ENCODE data around the gene SLC6A4.

SLC6A4 gene

GRCh38 chr17:30225919-30226553, 9.5 kb downstream of the SLC6A4 start:
- no peak for TF ChIP-seq POLR2AphosphoS5 (IDR thresholded peaks at IDR 0.05; ENCODE audit: low read depth, low read length)
- TF ChIP-seq REST (IDR thresholded peaks at IDR 0.05; ENCODE audit: insufficient read depth in 1 of 2, low read depth in 2 of 2, low read length in 2 of 2) = no peak
- TF ChIP-seq FOXP2 (optimal IDR thresholded peaks at IDR 0.05; ENCODE audit: borderline replicate concordance, extremely low read depth, extremely low read length, insufficient read depth) = no peak
- TF ChIP-seq TAF1 (IDR thresholded peaks at IDR 0.05; ENCODE audit: borderline replicate concordance, insufficient read depth, low read length) = no peak
- no peak for TF ChIP-seq SIN3A (IDR thresholded peaks at IDR 0.05; ENCODE audit: borderline replicate concordance, insufficient read depth, low read length)

- TF ChIP-seq SIN3A (IDR thresholded peaks at IDR 0.05; ENCODE audit: borderline replicate concordance, insufficient read depth, low read length) (no peak), REST (IDR thresholded peaks at IDR 0.05; ENCODE audit: insufficient read depth in 1 of 2, low read depth in 2 of 2, low read length in 2 of 2) (no peak), POLR2AphosphoS5 (IDR thresholded peaks at IDR 0.05; ENCODE audit: low read depth, low read length) (no peak), TAF1 (IDR thresholded peaks at IDR 0.05; ENCODE audit: borderline replicate concordance, insufficient read depth, low read length) (no peak), FOXP2 (optimal IDR thresholded peaks at IDR 0.05; ENCODE audit: borderline replicate concordance, extremely low read depth, extremely low read length, insufficient read depth) (no peak)
These were observed 10.4 kb downstream of the SLC6A4 start for GRCh38 chr17:30225112-30225511.

GRCh38 chr17:30224419-30224960, 11.0 kb downstream of the SLC6A4 start:
- TF ChIP-seq TAF1 (IDR thresholded peaks at IDR 0.05; ENCODE audit: borderline replicate concordance, insufficient read depth, low read length) (no peak), REST (IDR thresholded peaks at IDR 0.05; ENCODE audit: insufficient read depth in 1 of 2, low read depth in 2 of 2, low read length in 2 of 2) (no peak), POLR2AphosphoS5 (IDR thresholded peaks at IDR 0.05; ENCODE audit: low read depth, low read length) (no peak), SIN3A (IDR thresholded peaks at IDR 0.05; ENCODE audit: borderline replicate concordance, insufficient read depth, low read length) (no peak), FOXP2 (optimal IDR thresholded peaks at IDR 0.05; ENCODE audit: borderline replicate concordance, extremely low read depth, extremely low read length, insufficient read depth) (no peak)

DNA sequence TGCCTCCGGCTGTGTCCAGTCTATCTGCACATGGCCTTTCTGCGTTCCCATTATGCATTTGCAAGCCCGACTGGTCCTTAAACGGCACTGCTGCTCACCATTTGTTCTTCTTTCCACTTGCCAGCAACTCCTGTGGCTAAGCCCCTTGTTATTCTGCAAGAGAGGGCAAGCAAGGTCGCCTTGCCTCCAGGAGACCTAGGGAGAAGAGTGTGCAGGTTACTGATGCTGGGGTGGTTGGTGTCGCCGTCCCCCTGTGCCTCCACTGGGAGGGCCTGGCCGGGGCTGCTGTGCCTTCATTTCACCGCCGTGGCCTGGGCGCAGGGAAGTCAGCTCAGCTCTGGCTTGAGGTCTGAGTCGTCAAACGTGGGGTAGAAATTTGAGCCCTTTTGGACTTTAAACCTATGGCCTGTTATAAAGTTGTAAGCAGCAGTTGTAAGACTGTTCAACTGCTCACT, 12.7 kb downstream of the SLC6A4 start:
- TF ChIP-seq TAF1 (IDR thresholded peaks at IDR 0.05; ENCODE audit: borderline replicate concordance, insufficient read depth, low read length) = no peak
- TF ChIP-seq SIN3A (IDR thresholded peaks at IDR 0.05; ENCODE audit: borderline replicate concordance, insufficient read depth, low read length) = no peak
- no peak for TF ChIP-seq POLR2AphosphoS5 (IDR thresholded peaks at IDR 0.05; ENCODE audit: low read depth, low read length)
- TF ChIP-seq FOXP2 (optimal IDR thresholded peaks at IDR 0.05; ENCODE audit: borderline replicate concordance, extremely low read depth, extremely low read length, insufficient read depth) = no peak
- TF ChIP-seq REST (IDR thresholded peaks at IDR 0.05; ENCODE audit: insufficient read depth in 1 of 2, low read depth in 2 of 2, low read length in 2 of 2) = no peak
